GM21381 (cell line): ENCODE measurements around the gene QSOX1.

Source experiments
- ATAC-seq: cut with Tn5 transposase; IDR thresholded peaks from one replicate; pipeline ENCODE4 v1.9.1; 2021; ENCODE audit warnings: mild to moderate bottlenecking, moderate library complexity; ENCODE audit not compliant: unreplicated experiment

The QSOX1 gene

GRCh38 chr1:180210008-180210620 lies 55.4 kb downstream of the QSOX1 start:
- no peak for ATAC-seq

- ATAC-seq, result no peak
These were observed 56.6 kb downstream of the QSOX1 start for GRCh38 chr1:180211156-180211859.

GRCh38 chr1:180211860-180212229 lies 57.2 kb downstream of the QSOX1 start:
- no peak for ATAC-seq

- no peak for ATAC-seq
These were observed 58.9 kb downstream of the QSOX1 start for GRCh38 chr1:180213401-180214170.

GRCh38 chr1:180215856-180216625 lies 61.4 kb downstream of the QSOX1 start:
- no peak for ATAC-seq

GRCh38 chr1:180217006-180217405 lies 62.3 kb downstream of the QSOX1 start:
- no peak for ATAC-seq

- no peak for ATAC-seq
These were observed 64.4 kb downstream of the QSOX1 start for GRCh38 chr1:180218806-180219765.

- no peak for ATAC-seq
These were observed 65.1 kb downstream of the QSOX1 start for GRCh38 chr1:180219776-180220175.

GRCh38 chr1:180221462-180221861 lies 66.8 kb downstream of the QSOX1 start:
- no peak for ATAC-seq

- no peak for ATAC-seq
These were observed 70.2 kb downstream of the QSOX1 start for GRCh38 chr1:180224902-180225301.

- ATAC-seq, result no peak
These were observed 70.7 kb downstream of the QSOX1 start for GRCh38 chr1:180225403-180225802.

GRCh38 chr1:180227861-180228647 lies 73.4 kb downstream of the QSOX1 start:
- ATAC-seq, result no peak

GRCh38 chr1:180228648-180229482 lies 74.2 kb downstream of the QSOX1 start:
- peak; percentile 11 for ATAC-seq

GRCh38 chr1:180229483-180230415 lies 75.1 kb downstream of the QSOX1 start, which contains the start of gene LHX4:
LHX4 (plus strand) TSS chr1:180230264; CDS start chr1:180230530, 266 bp downstream.
- ATAC-seq, result peak; percentile 43

- no peak for ATAC-seq
These were observed 75.7 kb downstream of the QSOX1 start for GRCh38 chr1:180230416-180230790.

GRCh38 chr1:180230791-180231505 lies 76.3 kb downstream of the QSOX1 start:
- ATAC-seq, result no peak

- no peak for ATAC-seq
These were observed 76.8 kb downstream of the QSOX1 start for GRCh38 chr1:180231506-180231921.
